Adrenal gland (tissue), 5 donors: Measurements from ENCODE around the gene ABCA10.

ENCODE experiments used
- POLR2A ChIP-seq, 2 donors: fragments of 450-650 bp; IDR thresholded peaks; one replicate each; pipeline ENCODE4 v1.6.1; 2017; ENCODE audit warnings: antibody characterized with exemption in 2 of 2, mild to moderate bottlenecking in 2 of 2, moderate library complexity in 1 of 2
- TF ChIP-seq, protein P1 (sequence below), 6 experiments: fragments of 450-650 bp in 4 of 6; fragments of 200-600 bp in 2 of 6; sonication (generic) in 1 of 6; IDR thresholded peaks; 1 replicate in 5 of 6; 2 replicates in 1 of 6; pipeline versions ENCODE4 v1.5.1 to v1.8.0; 2016 to 2021; ENCODE audit warnings: antibody characterized with exemption in 6 of 6, mild to moderate bottlenecking in 2 of 6, moderate library complexity in 1 of 6
- donor health status: DM: no; HTN: no; CAD: no.

DNA sequence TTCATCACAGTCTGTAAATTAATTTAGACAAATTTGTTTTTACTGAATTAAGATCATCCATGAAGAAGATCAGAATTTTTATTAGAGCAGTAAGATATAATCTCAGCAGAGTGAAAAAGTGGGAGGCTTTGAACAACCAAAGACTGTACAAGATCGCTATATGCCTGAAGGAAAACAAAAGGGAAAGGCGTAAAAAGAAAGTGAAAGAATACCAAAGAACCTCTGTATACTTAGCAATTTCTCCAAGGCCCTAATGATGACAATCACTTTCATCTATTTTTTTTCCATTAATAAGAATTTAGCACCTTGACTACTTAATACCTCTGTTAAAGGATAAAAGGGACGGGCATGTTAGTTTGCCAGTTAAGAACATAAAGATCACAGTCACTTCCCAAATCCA, 38.6 kb upstream of the ABCA10 start:
- TF ChIP-seq, protein P1, sequence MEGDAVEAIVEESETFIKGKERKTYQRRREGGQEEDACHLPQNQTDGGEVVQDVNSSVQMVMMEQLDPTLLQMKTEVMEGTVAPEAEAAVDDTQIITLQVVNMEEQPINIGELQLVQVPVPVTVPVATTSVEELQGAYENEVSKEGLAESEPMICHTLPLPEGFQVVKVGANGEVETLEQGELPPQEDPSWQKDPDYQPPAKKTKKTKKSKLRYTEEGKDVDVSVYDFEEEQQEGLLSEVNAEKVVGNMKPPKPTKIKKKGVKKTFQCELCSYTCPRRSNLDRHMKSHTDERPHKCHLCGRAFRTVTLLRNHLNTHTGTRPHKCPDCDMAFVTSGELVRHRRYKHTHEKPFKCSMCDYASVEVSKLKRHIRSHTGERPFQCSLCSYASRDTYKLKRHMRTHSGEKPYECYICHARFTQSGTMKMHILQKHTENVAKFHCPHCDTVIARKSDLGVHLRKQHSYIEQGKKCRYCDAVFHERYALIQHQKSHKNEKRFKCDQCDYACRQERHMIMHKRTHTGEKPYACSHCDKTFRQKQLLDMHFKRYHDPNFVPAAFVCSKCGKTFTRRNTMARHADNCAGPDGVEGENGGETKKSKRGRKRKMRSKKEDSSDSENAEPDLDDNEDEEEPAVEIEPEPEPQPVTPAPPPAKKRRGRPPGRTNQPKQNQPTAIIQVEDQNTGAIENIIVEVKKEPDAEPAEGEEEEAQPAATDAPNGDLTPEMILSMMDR (IDR thresholded peaks at IDR 0.05) = no peak
- TF ChIP-seq POLR2A (IDR thresholded peaks at IDR 0.05) = no peak
